HUES64 (cell line): ENCODE measurements around the gene PPM1H.
A peak's percentile ranks its signal among the peaks of the same experiment; 100 is the strongest.

Experiments used
- H3K27ac ChIP-seq: 2 replicates; pipeline ENCODE4 v1.7.0; 2013; ENCODE audit warnings: low read depth, low read length, inconsistent platforms
- H3K27me3 ChIP-seq: 2 replicates; pipeline ENCODE4 v1.6.1; 2013; ENCODE audit warnings: mild to moderate bottlenecking, low read length; ENCODE audit not compliant: insufficient read depth
- H3K36me3 ChIP-seq: 2 replicates; pipeline ENCODE4 v1.6.1; 2013; ENCODE audit warnings: mild to moderate bottlenecking, low read length; ENCODE audit not compliant: insufficient read depth
- H3K4me1 ChIP-seq: 2 replicates; pipeline ENCODE4 v1.6.1; 2013; ENCODE audit warnings: mild to moderate bottlenecking, low read length, moderate library complexity; ENCODE audit not compliant: insufficient read depth
- H3K4me3 ChIP-seq: 2 replicates; pipeline ENCODE4 v1.5.1; 2013; ENCODE audit warnings: mild to moderate bottlenecking, low read length, moderate library complexity
- H3K9ac ChIP-seq: 2 replicates; pipeline ENCODE4 v1.6.1; 2013; ENCODE audit warnings: mild to moderate bottlenecking, low read depth, low read length
- H3K9me3 ChIP-seq: 2 replicates; pipeline ENCODE4 v1.6.1; 2013; ENCODE audit warnings: low read depth, low read length; ENCODE audit not compliant: insufficient read depth
- WGBS: fragments of 150-250, 120-280 bp; methylation state at CpG from one replicate; pipeline ENCODE4 v1.1.7; 2013; ENCODE audit warnings: missing lambda C conversion rate; 5-methylcytosine and 5-hydroxymethylcytosine counted together

Gene PPM1H

DNA sequence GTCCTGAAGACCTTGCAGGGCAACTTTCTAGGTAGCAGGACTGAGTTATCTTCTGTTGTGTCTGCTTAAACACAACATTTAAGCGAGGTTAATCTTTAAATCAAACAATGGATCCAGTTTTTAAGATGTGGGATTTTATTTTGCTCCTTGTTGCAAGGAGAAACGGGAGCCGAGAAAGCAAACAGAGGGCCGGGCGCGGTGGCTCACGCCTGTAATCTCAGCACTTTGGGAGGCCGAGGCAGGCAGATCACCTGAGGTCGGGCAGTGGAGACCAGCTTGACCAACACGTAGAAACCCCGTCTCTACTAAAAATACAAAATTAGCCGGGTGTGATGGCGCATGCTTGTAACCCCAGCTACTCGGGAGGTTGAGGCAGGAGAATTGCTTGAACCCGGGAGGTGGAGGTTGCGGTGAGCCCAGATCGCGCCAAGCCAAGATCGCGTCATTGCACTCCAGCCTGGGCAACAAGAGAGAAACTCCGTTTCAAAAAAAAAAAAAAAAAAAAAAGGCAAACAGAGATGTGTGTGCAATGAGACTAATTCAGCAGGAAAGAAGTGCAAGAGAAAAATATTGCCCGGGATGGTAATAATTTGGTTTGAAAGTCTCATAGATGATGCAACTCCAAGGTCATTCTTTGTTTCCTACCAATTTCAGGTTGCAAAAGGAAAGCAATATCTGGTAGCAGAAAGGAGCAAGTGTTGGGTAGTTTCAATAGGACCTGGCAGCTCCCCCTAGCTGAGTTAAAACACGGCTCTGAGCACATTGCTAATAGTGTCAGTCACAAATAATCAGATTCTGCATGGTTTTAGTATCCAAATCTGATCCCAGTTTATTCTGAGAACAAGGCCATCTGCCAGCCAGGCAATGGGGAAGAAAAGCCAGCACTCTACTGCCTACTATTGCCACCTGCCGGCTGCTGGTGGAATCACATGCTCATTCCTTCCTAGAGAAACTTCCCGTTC is 141.4 kb downstream of the PPM1H start:
- H3K9ac ChIP-seq = no peak overlapping the region
- 0 out of 2 replicates have a peak overlapping the region, but pooled peaks have one; percentile 5 for H3K27ac ChIP-seq
- H3K9me3 ChIP-seq = no peaks in the 10 kb centered on the region
- no peak overlapping the region for H3K4me3 ChIP-seq
- peaks cover 12% of the 10 kb centered on the region for H3K4me1 ChIP-seq
- WGBS = 77% methylated on average over 25 of the region's 25 CpGs
- no peaks in the 10 kb centered on the region for H3K36me3 ChIP-seq
- no peaks in the 10 kb centered on the region for H3K27me3 ChIP-seq

DNA sequence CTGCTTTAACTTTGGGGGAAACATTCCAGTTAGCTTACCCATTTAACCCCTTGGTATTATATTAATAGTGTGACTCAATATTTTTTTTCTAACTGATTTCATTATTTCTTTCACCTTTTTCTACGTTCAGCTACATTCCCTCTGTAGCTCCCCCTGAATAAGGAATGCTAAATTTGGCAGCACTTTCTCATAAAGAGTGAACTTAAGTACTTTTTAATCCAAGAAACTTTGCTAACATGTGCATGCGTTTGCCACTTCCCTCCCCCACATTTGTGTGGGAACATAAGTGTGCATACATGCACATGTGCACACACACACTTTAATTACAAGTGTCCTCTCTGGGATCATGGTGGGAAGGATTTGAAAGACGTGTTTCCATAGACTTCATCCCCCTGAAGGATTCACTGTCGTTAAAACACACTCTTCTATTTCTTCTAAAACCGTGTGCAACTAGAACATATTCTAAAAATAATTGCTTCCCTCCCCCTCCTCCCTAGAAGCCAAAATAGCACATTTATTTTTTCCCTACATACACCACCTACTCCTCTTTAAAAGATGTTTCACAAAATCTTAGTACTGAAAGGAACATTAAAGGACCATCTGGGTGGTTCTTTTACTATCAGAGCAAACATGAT is 142.6 kb downstream of the PPM1H start:
- Histone ChIP-seq H3K4me1 (peaks cover 18% of the 10 kb centered on the region), H3K9me3 (no peaks in the 10 kb centered on the region), H3K9ac (no peak overlapping the region), H3K27me3 (no peaks in the 10 kb centered on the region), H3K36me3 (no peaks in the 10 kb centered on the region), H3K4me3 (no peak overlapping the region), H3K27ac (no peak overlapping the region)
- 87% methylated on average over 5 of the region's 5 CpGs for WGBS

DNA sequence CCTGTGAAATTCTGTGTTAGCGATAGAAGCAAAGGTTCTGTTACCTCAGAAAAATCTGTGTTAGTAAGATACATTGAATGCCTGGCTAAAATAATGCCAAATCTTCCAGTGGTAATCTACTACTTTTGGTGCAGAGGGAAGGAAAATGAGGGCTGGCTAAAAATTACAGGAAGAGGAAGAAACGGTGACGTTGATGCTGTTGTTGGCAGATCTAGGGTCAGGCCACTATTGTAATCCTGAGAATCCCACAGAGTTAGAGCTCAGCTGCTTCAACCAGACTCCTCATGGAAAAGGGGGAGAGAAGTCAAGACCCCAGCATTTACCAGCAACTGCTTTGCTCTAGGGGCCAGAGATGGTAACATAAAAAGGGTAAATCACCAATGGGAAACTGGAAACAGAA is 145.1 kb downstream of the PPM1H start:
- Histone ChIP-seq H3K36me3 (peaks cover 8% of the 10 kb centered on the region; the same call in 1 of the 2 replicates), H3K27ac (no peak overlapping the region), H3K4me3 (no peak overlapping the region), H3K4me1 (peaks cover 25% of the 10 kb centered on the region), H3K9me3 (no peaks in the 10 kb centered on the region), H3K27me3 (no peaks in the 10 kb centered on the region), H3K9ac (no peak overlapping the region)
- WGBS = 92% methylated on average over 3 of the region's 3 CpGs

DNA sequence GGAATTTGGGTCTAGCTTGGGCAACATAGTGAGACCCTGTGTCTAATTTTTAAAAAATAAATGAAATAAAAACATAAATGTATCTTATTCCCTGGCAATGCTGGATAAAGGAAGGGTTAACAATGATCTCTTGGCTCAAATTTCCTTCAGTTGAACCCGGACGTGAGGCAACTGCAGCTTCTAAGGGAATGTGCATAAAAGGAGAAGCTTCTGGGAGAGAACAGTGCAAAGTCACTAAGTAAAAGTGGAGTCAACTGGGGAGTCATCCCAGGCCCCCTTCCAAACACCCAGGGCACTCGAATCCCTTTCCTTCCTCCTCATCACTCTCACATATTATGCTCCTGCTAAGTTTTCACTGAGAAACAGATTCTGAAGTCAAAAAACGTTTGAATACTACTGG is 147.3 kb downstream of the PPM1H start:
- no peak overlapping the region for H3K4me3 ChIP-seq
- no peaks in the 10 kb centered on the region for H3K27me3 ChIP-seq
- peaks cover 8% of the 10 kb centered on the region; the same call in 1 of the 2 replicates for H3K36me3 ChIP-seq
- WGBS = 77% methylated on average over 4 of the region's 4 CpGs
- no peak overlapping the region; the same call in 1 of the 2 replicates for H3K27ac ChIP-seq
- H3K9ac ChIP-seq = no peak overlapping the region
- H3K9me3 ChIP-seq = no peaks in the 10 kb centered on the region
- H3K4me1 ChIP-seq = peaks cover 29% of the 10 kb centered on the region

DNA sequence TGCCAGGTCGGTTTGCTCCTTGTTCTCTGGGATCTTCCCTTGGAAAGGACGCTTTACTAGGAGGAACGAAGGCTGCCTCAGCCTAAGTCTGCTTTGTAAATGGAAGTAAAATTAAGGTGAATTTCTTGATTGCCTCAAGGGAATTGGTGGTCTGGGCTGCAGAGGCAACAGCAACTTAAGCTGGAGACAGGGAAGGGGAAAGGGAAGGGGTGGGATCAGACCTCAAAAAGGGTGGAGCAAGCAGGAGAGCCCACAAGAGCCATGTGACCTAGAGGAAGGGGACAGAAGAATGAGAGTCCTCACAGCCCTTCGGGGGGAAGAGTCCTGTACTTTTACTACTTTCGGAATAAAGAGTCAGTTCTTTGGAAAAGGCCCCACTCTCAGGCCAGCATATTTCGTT is 147.9 kb downstream of the PPM1H start:
- WGBS = 88% methylated on average over 6 of the region's 6 CpGs
- Histone ChIP-seq H3K9ac (no peak overlapping the region), H3K4me3 (no peak overlapping the region), H3K9me3 (no peaks in the 10 kb centered on the region), H3K4me1 (peaks cover 27% of the 10 kb centered on the region), H3K27me3 (no peaks in the 10 kb centered on the region), H3K36me3 (peaks cover 8% of the 10 kb centered on the region; the same call in 1 of the 2 replicates), H3K27ac (no peak overlapping the region)

DNA sequence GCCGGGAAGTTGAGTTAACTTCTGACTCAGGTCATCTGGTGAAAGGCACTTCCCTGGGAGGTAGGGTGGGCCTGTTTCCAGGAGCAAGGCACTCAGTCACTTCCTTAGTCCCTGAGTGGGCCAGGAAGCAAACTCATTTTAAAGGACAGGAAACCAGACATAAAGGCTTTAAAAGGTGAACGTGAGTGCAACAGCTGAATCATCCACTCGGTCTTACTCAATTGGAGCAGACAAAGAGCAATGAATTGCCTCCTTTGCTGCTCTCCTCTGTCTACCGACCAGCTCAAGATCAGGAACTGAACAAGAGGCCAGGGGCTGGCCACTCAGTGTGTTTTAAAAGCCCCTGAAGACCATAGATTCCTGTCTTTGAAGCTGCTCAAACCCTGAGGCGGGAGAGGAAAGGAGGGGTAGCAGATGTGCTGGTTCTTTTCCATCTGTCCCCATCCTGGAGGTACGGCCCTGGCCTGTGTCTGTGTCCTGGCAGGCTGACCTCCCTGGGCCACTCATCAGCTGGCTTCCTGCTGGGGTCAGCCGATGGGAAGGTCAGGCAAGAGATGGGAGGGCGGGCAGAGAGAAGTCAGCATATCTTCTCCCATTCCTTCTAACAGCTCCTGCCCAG is 148.9 kb downstream of the PPM1H start:
- Histone ChIP-seq H3K27me3 (no peaks in the 10 kb centered on the region), H3K36me3 (peaks cover 8% of the 10 kb centered on the region; the same call in 1 of the 2 replicates), H3K4me3 (no peak overlapping the region), H3K4me1 (peaks cover 27% of the 10 kb centered on the region), H3K9ac (no peak overlapping the region), H3K9me3 (no peaks in the 10 kb centered on the region), H3K27ac (peak overlapping the region; percentile 12; the same call in 1 of the 2 replicates)
- 72% methylated on average over 8 of the region's 8 CpGs for WGBS

DNA sequence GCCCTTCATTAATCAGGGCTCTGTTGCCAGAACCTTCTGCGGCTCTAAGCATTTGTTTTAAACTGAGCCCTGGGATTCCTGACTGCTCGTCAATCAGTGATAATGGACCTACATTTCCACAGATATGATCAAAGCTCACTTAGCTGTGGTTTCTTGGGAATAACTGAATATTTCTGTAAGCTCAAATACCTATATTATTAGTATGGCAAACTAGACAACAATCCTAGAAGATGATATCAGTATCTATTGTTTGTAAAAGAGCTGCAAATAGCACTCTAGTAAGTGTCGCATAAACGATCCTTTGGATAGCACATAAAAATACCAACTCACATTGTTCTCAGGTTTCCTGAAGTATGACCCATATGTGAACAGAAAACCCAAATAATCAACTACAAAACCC is 150.4 kb downstream of the PPM1H start:
- H3K27ac ChIP-seq = no peak overlapping the region
- no peaks in the 10 kb centered on the region for H3K9me3 ChIP-seq
- H3K4me1 ChIP-seq = peaks cover 27% of the 10 kb centered on the region
- 89% methylated on average over 4 of the region's 4 CpGs for WGBS
- peaks cover 8% of the 10 kb centered on the region; the same call in 1 of the 2 replicates for H3K36me3 ChIP-seq
- no peaks in the 10 kb centered on the region for H3K27me3 ChIP-seq
- H3K9ac ChIP-seq = no peak overlapping the region
- no peak overlapping the region for H3K4me3 ChIP-seq

DNA sequence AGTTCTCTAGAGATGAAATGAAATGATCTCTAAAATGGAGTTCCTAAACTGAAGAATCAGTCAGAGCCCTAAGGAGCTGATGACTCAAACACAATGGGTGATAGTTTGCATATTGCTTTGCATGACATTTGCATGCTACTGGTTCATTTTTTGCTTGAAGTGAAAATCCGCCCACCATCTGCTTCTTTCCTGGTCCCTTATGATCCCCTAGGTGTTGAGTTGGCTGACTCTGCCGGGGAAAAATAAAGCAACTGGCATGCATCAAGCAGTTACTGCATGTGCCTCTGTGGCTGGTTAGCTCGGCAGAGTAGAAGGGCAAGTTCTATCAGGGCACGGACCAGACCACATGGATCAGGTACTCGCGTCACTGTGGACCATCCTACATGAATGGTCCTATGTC is 151.1 kb downstream of the PPM1H start:
- WGBS = 91% methylated on average over 6 of the region's 6 CpGs
- Histone ChIP-seq H3K27ac (no peak overlapping the region), H3K4me1 (peaks cover 27% of the 10 kb centered on the region), H3K36me3 (peaks cover 8% of the 10 kb centered on the region; the same call in 1 of the 2 replicates), H3K9me3 (no peaks in the 10 kb centered on the region), H3K9ac (no peak overlapping the region), H3K27me3 (no peaks in the 10 kb centered on the region), H3K4me3 (no peak overlapping the region)

DNA sequence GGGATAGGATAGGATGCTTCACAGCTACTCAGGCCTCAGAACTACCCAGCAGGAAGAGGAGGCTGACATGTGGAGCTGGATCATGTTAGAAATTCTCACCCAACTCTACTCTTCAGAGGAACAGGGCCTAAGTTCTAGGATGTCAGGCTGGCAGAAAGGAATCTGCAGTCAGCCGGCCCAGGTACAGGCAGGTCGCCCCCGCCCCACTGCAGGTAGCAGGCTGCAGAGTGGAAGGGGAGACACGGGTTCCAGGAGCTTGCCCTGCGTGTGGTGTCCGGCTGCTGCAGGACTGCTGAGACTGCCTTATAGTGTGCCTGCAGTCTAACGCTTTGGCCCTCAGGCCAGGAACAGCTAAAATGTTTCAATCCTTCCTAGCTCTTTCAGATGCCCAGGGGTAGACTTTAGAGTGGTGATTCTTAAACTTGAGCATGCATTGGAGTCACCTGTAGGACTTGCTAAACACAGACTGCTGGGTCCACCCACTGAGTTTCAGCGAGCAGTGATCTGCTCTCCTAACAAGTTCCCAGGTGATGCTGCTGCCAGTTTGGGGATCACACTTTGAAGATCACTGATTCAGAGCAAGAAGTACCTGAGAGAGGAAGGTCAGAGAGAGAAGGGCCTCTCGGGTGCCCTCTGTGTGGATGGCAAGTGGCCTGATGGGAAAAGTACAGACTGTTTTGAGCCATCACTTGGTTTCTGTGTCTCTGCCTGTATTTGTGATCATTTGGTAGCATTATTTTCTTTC is 153.6 kb downstream of the PPM1H start:
- Histone ChIP-seq H3K4me3 (no peak overlapping the region), H3K27me3 (no peaks in the 10 kb centered on the region), H3K9me3 (no peaks in the 10 kb centered on the region), H3K4me1 (peaks cover 12% of the 10 kb centered on the region), H3K27ac (no peak overlapping the region), H3K36me3 (0 out of 2 replicates have a peak, but pooled peaks cover under 1% of the 10 kb centered on the region), H3K9ac (no peak overlapping the region)
- WGBS = 91% methylated on average over 9 of the region's 9 CpGs

DNA sequence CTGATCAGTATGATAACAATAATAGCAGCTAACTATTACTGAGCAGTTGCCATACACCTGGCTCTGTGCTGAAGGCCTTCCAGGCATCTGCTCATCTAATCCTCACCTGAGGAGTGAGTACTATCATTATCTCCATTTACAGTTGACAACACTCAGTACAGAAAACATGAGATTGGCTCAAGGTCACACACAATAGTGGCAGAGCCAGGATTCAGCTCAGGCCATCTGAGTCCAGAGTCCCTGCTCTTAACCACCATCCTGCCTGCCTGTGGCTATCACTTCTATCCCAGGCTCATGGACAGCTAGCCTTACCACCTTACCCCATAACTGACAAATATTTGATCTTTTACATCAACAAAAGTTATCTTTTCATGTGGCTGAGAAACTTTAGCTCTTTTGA is 155.5 kb downstream of the PPM1H start:
- Histone ChIP-seq H3K4me1 (peaks cover 11% of the 10 kb centered on the region), H3K36me3 (no peaks in the 10 kb centered on the region), H3K4me3 (no peak overlapping the region), H3K27me3 (no peaks in the 10 kb centered on the region), H3K9ac (no peak overlapping the region), H3K9me3 (no peaks in the 10 kb centered on the region), H3K27ac (no peak overlapping the region)
